HEK293 (cell line): ENCODE data around the gene ANGEL2.

Experiments
- CTCF ChIA-PET: fragments of 350-600 bp; formaldehyde crosslinking; extraction: SDS; loops from one replicate; lab custom pipeline; 2021; ENCODE audit warnings: antibody characterized with exemption; lab: Yijun Ruan, JAX
- POLR2A ChIA-PET: fragments of 300-600 bp; formaldehyde crosslinking; extraction: SDS; loops from one replicate; lab custom pipeline; 2020; ENCODE audit warnings: antibody characterized with exemption, inconsistent platforms; lab: Yijun Ruan, JAX
- H3K27ac ChIP-seq: fragments of 200-500 bp; sonication (Bioruptor generic); 2 replicates; pipeline ENCODE4 v1.5.1; 2014; ENCODE audit warnings: low read depth, low read length, control low read depth, inconsistent platforms; ENCODE audit errors: extremely low read depth
- H3K36me3 ChIP-seq, 2 experiments: fragments of 200-500 bp in 1 of 2; sonication (Bioruptor generic) in 1 of 2; 1 replicate in 1 of 2; 2 replicates in 1 of 2; pipeline ENCODE4 v1.5.1; 2014 to 2017; ENCODE audit warnings: inconsistent platforms in 2 of 2, low read length in 2 of 2; ENCODE audit not compliant: control insufficient read depth in 2 of 2, insufficient read depth in 1 of 2
- H3K4me1 ChIP-seq: fragments of 200-500 bp; sonication (Bioruptor generic); 2 replicates; pipeline ENCODE4 v1.5.1; 2014; ENCODE audit warnings: mild to moderate bottlenecking, low read length, inconsistent platforms; ENCODE audit not compliant: control insufficient read depth, insufficient read depth
- H3K4me3 ChIP-seq: 2 replicates; pipeline ENCODE4 v1.5.1; 2011; ENCODE audit warnings: low read depth, mild to moderate bottlenecking, control low read depth, low read length, moderate library complexity
- H3K9me3 ChIP-seq: fragments of 200-500 bp; sonication (Bioruptor generic); 2 replicates; pipeline ENCODE4 v1.5.1; 2014; ENCODE audit warnings: low read depth, low read length, inconsistent platforms; ENCODE audit not compliant: control insufficient read depth, insufficient read depth
- HOXD13 ChIP-seq: sonication (generic); formaldehyde crosslinking; IDR thresholded peaks from 2 replicates; pipeline ENCODE4 v1.8.0; 2022; ENCODE audit warnings: missing genetic modification reagents, borderline replicate concordance
- INSM2 ChIP-seq: fragments of 450-650 bp; formaldehyde crosslinking; IDR thresholded peaks from 2 replicates; pipeline ENCODE4 v1.5.1; 2016; ENCODE audit warnings: missing biosample characterization, missing genetic modification characterization
- KLF16 ChIP-seq: fragments of 450-650 bp; formaldehyde crosslinking; IDR thresholded peaks from 2 replicates; pipeline ENCODE4 v1.5.1; 2017; ENCODE audit warnings: missing biosample characterization, missing genetic modification characterization
- KLF9 ChIP-seq: fragments of 450-650 bp; formaldehyde crosslinking; IDR thresholded peaks from 2 replicates; pipeline ENCODE4 v1.5.1; 2016; ENCODE audit warnings: missing biosample characterization, missing genetic modification characterization, low read depth
- OSR2 ChIP-seq: fragments of 450-650 bp; formaldehyde crosslinking; IDR thresholded peaks from 2 replicates; pipeline ENCODE4 v1.5.1; 2016; ENCODE audit warnings: missing biosample characterization, missing genetic modification characterization
- PBX3 ChIP-seq: sonication (generic); formaldehyde crosslinking; IDR thresholded peaks from 2 replicates; pipeline ENCODE4 v1.8.1; 2022; ENCODE audit warnings: mild to moderate bottlenecking, moderate library complexity, missing genetic modification reagents
- RBAK ChIP-seq: fragments of 450-650 bp; formaldehyde crosslinking; IDR thresholded peaks from 2 replicates; pipeline ENCODE4 v1.5.1; 2016; ENCODE audit warnings: missing biosample characterization, missing genetic modification characterization
- REPIN1 ChIP-seq: fragments of 450-650 bp; formaldehyde crosslinking; IDR thresholded peaks from 2 replicates; pipeline ENCODE4 v1.5.1; 2017; ENCODE audit warnings: missing biosample characterization, missing genetic modification characterization, low read depth
- SP3 ChIP-seq: fragments of 450-650 bp; formaldehyde crosslinking; IDR thresholded peaks from 2 replicates; pipeline ENCODE4 v1.5.1; 2016; ENCODE audit warnings: missing biosample characterization, missing genetic modification characterization
- ZBTB8A ChIP-seq: fragments of 450-650 bp; formaldehyde crosslinking; IDR thresholded peaks from 2 replicates; pipeline ENCODE4 v1.5.1; 2016; ENCODE audit warnings: missing biosample characterization, missing genetic modification characterization
- ZNF175 ChIP-seq: fragments of 450-650 bp; formaldehyde crosslinking; IDR thresholded peaks from 2 replicates; pipeline ENCODE4 v1.5.1; 2016; ENCODE audit warnings: missing biosample characterization, missing genetic modification characterization
- ZNF211 ChIP-seq: fragments of 450-650 bp; formaldehyde crosslinking; IDR thresholded peaks from 2 replicates; pipeline ENCODE4 v1.5.1; 2016; ENCODE audit warnings: low read depth, missing biosample characterization, missing genetic modification characterization
- ZNF292 ChIP-seq: fragments of 450-650 bp; formaldehyde crosslinking; IDR thresholded peaks from 2 replicates; pipeline ENCODE4 v1.5.1; 2016; ENCODE audit warnings: low read depth, missing biosample characterization, missing genetic modification characterization, borderline replicate concordance
- ZNF416 ChIP-seq: fragments of 450-650 bp; formaldehyde crosslinking; IDR thresholded peaks from 2 replicates; pipeline ENCODE4 v1.5.1; 2016; ENCODE audit warnings: missing biosample characterization, missing genetic modification characterization
- ZNF449 ChIP-seq: fragments of 450-650 bp; formaldehyde crosslinking; IDR thresholded peaks from 2 replicates; pipeline ENCODE4 v1.5.1; 2017; ENCODE audit warnings: missing biosample characterization, mild to moderate bottlenecking, missing genetic modification characterization, moderate library complexity
- ZNF473 ChIP-seq: fragments of 450-650 bp; formaldehyde crosslinking; IDR thresholded peaks from 2 replicates; pipeline ENCODE4 v1.5.1; 2017; ENCODE audit warnings: missing biosample characterization, missing genetic modification characterization
- ZNF514 ChIP-seq: fragments of 450-650 bp; formaldehyde crosslinking; IDR thresholded peaks from 2 replicates; pipeline ENCODE4 v1.5.1; 2016; ENCODE audit warnings: missing biosample characterization, missing genetic modification characterization
- ZNF530 ChIP-seq: fragments of 450-650 bp; formaldehyde crosslinking; IDR thresholded peaks from 2 replicates; pipeline ENCODE4 v1.5.1; 2016; ENCODE audit warnings: low read depth, missing biosample characterization, missing genetic modification characterization
- ZNF585B ChIP-seq: fragments of 450-650 bp; formaldehyde crosslinking; IDR thresholded peaks from 2 replicates; pipeline ENCODE4 v1.5.1; 2016; ENCODE audit warnings: missing biosample characterization, missing genetic modification characterization
- ZNF600 ChIP-seq: fragments of 450-650 bp; formaldehyde crosslinking; IDR thresholded peaks from 2 replicates; pipeline ENCODE4 v1.5.1; 2016; ENCODE audit warnings: missing biosample characterization, missing genetic modification characterization

The ANGEL2 gene

GRCh38 chr1:212977781-212978645, 37.7 kb downstream of the ANGEL2 start:
- H3K4me3 ChIP-seq = no peak overlapping the region
- no peaks in the 10 kb centered on the region for H3K4me1 ChIP-seq
- H3K36me3 ChIP-seq = peaks cover 0 to 8% of the 10 kb centered on the region in 2 experiments; a peak in 1 of 3 replicates
- ChIA-PET CTCF (interaction anchor here (0.9 to 1.1 kb wide), 2 partner anchors 9 to 10 kb away, joined by 3 to 5 read pairs; no protein-coding TSS in a partner anchor), POLR2A (no interaction called here)
- no peak overlapping the region for H3K27ac ChIP-seq
- TF ChIP-seq ZNF211 (tag by site-specific recombination) (no peak), ZNF530 (tag by site-specific recombination) (no peak), ZNF416 (tag by site-specific recombination) (no peak), KLF16 (tag by site-specific recombination) (no peak)
- TF ChIP-seq, all 188 proteins: peak for 0
- H3K9me3 ChIP-seq = no peaks in the 10 kb centered on the region

- ChIA-PET CTCF (interaction anchor here (1.0 to 1.1 kb wide), 2 partner anchors 10 to 18 kb away, joined by 3 to 5 read pairs; no protein-coding TSS in a partner anchor), POLR2A (no interaction called here)
- Histone ChIP-seq H3K4me1 (no peaks in the 10 kb centered on the region), H3K9me3 (no peaks in the 10 kb centered on the region), H3K27ac (no peak overlapping the region), H3K4me3 (no peak overlapping the region), H3K36me3 (peaks cover 0 to 8% of the 10 kb centered on the region in 2 experiments; a peak in 1 of 3 replicates)
- TF ChIP-seq ZBTB8A (tag by site-specific recombination) (no peak), OSR2 (tag by site-specific recombination) (no peak), ZNF175 (no peak), ZNF473 (tag by site-specific recombination) (no peak), INSM2 (tag by site-specific recombination) (no peak), ZNF292 (no peak), HOXD13 (CRISPR knock-in tag) (no peak), PBX3 (CRISPR knock-in tag) (no peak), ZNF449 (no peak), REPIN1 (tag by site-specific recombination) (no peak), SP3 (tag by site-specific recombination) (no peak), RBAK (no peak), ZNF514 (tag by site-specific recombination) (no peak), ZNF600 (tag by site-specific recombination) (no peak), ZNF585B (tag by site-specific recombination) (no peak), KLF9 (no peak)
Observed at GRCh38 chr1:212976586-212976985, 39.1 kb downstream of the ANGEL2 start.
